Uterus (tissue), 2 donors: ENCODE measurements around the gene MBD5.

Experiments used
- POLR2A ChIP-seq, 2 donors: fragments of 450-650 bp; IDR thresholded peaks; one replicate each; pipeline ENCODE4 v1.6.1; 2016; ENCODE audit warnings: antibody characterized with exemption in 2 of 2, mild to moderate bottlenecking in 1 of 2, moderate library complexity in 1 of 2
- TF ChIP-seq, protein P1 (sequence below), 4 experiments: fragments of 200-600 bp in 2 of 4; fragments of 450-650 bp in 2 of 4; sonication (generic) in 2 of 4; IDR thresholded peaks; one replicate each; pipeline ENCODE4 v1.5.1; 2016 to 2019; ENCODE audit warnings: antibody characterized with exemption in 4 of 4, mild to moderate bottlenecking in 2 of 4, moderate library complexity in 1 of 4

DNA sequence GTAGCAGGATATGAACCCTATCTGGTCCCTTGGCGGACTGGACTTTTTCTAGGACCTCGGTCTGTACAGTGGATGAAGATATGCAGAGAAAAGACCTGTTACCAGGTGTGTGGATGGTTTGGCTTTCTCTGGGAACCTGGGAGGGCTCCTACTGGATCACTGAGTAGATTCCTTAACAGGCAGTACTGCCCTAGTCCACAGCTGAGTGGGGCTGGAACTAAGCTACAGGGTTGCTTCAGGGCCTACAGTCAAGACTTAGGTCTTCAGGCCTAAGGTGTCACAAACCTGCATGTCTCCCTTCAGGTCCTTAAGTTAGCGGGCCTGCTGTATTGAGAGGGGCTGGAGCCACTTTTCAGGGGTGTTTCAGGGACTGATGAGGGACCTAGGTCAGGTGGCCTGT is 43.2 kb upstream of the MBD5 start:
- TF ChIP-seq, protein P1, sequence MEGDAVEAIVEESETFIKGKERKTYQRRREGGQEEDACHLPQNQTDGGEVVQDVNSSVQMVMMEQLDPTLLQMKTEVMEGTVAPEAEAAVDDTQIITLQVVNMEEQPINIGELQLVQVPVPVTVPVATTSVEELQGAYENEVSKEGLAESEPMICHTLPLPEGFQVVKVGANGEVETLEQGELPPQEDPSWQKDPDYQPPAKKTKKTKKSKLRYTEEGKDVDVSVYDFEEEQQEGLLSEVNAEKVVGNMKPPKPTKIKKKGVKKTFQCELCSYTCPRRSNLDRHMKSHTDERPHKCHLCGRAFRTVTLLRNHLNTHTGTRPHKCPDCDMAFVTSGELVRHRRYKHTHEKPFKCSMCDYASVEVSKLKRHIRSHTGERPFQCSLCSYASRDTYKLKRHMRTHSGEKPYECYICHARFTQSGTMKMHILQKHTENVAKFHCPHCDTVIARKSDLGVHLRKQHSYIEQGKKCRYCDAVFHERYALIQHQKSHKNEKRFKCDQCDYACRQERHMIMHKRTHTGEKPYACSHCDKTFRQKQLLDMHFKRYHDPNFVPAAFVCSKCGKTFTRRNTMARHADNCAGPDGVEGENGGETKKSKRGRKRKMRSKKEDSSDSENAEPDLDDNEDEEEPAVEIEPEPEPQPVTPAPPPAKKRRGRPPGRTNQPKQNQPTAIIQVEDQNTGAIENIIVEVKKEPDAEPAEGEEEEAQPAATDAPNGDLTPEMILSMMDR (IDR thresholded peaks at IDR 0.05), result no peak
- TF ChIP-seq POLR2A (IDR thresholded peaks at IDR 0.05), result no peak
